HL-60 (cell line): Measurements from ENCODE around the gene PIGN.

ENCODE experiments used
- DNase-seq, 2 experiments: peaks; one replicate each; pipeline ENCODE4 v3.0.0-alpha.2; 2010 to 2020; ENCODE audit warnings: low read depth in 1 of 2, low spot score in 1 of 2
- H3K27ac ChIP-seq: fragments of 250-450 bp; sonication (Bioruptor Pico); replicated peaks from 2 replicates; pipeline ENCODE4 v1.5.1; 2020; ENCODE audit warnings: mild to moderate bottlenecking, moderate library complexity
- H3K27me3 ChIP-seq: fragments of 250-450 bp; sonication (Bioruptor Pico); 2 replicates; pipeline ENCODE4 v1.5.1; 2021; ENCODE audit warnings: mild to moderate bottlenecking, moderate library complexity; ENCODE audit not compliant: insufficient read depth, poor library complexity, severe bottlenecking
- H3K4me3 ChIP-seq: replicated peaks from 2 replicates; pipeline ENCODE4 v1.5.1; 2011; ENCODE audit warnings: mild to moderate bottlenecking, control low read depth, low read length; ENCODE audit not compliant: insufficient read depth
- GABPA ChIP-seq: IDR thresholded peaks from 2 replicates; pipeline ENCODE4 v1.6.1; 2012; ENCODE audit warnings: low read depth
- POLR2AphosphoS5 ChIP-seq: IDR thresholded peaks from 2 replicates; pipeline ENCODE4 v1.6.1; 2012; ENCODE audit warnings: low read depth
- SPI1 ChIP-seq: IDR thresholded peaks from 2 replicates; pipeline ENCODE4 v1.6.1; 2012; ENCODE audit warnings: low read depth, mild to moderate bottlenecking, borderline replicate concordance
- TF ChIP-seq, protein P1 (sequence below): IDR thresholded peaks from one replicate; pipeline ENCODE4 v1.5.1; 2011; ENCODE audit warnings: low read length, control low read depth, inconsistent platforms; ENCODE audit not compliant: insufficient read depth
- TF ChIP-seq, protein P2 (sequence below): IDR thresholded peaks from 2 replicates; pipeline ENCODE4 v1.6.1; 2012; ENCODE audit warnings: low read depth; ENCODE audit not compliant: insufficient replicate concordance

The PIGN gene

DNA sequence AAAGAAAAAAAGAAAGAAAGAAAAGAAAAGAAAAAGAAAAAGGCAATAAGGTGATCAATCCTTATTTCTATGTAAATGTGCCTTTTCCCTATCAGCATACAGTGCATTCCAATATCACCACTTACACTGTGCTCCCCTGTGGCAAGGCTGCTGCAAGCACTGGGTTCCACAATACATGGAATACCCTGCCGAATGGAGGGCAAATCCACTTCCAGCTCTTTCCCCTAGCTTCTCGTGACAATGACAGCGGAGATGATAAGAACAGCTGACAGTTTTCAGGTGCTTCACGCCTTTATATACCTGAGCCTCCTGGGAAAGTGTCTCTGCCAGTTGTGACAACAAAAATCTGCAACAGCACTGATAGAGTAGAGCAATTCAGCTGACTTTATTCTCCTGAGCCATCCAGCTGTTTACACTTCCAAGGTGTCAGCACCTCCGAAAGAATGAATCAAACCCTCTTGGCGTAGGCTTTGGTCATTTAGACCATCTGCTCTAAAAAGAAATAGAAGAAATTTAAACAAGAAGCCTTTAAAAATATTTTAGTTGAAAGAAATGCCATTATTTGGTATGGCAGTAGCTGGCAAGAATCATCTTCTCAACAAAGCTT lies 158.8 kb downstream of the PIGN start:
- no peak overlapping the region for H3K4me3 ChIP-seq
- no peak overlapping the region for H3K27ac ChIP-seq
- no peak for DNase-seq
- H3K27me3 ChIP-seq = no peaks in the 10 kb centered on the region
- no peak for TF ChIP-seq SPI1
- TF ChIP-seq, protein P1, sequence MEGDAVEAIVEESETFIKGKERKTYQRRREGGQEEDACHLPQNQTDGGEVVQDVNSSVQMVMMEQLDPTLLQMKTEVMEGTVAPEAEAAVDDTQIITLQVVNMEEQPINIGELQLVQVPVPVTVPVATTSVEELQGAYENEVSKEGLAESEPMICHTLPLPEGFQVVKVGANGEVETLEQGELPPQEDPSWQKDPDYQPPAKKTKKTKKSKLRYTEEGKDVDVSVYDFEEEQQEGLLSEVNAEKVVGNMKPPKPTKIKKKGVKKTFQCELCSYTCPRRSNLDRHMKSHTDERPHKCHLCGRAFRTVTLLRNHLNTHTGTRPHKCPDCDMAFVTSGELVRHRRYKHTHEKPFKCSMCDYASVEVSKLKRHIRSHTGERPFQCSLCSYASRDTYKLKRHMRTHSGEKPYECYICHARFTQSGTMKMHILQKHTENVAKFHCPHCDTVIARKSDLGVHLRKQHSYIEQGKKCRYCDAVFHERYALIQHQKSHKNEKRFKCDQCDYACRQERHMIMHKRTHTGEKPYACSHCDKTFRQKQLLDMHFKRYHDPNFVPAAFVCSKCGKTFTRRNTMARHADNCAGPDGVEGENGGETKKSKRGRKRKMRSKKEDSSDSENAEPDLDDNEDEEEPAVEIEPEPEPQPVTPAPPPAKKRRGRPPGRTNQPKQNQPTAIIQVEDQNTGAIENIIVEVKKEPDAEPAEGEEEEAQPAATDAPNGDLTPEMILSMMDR = no peak
- TF ChIP-seq, protein P2, sequence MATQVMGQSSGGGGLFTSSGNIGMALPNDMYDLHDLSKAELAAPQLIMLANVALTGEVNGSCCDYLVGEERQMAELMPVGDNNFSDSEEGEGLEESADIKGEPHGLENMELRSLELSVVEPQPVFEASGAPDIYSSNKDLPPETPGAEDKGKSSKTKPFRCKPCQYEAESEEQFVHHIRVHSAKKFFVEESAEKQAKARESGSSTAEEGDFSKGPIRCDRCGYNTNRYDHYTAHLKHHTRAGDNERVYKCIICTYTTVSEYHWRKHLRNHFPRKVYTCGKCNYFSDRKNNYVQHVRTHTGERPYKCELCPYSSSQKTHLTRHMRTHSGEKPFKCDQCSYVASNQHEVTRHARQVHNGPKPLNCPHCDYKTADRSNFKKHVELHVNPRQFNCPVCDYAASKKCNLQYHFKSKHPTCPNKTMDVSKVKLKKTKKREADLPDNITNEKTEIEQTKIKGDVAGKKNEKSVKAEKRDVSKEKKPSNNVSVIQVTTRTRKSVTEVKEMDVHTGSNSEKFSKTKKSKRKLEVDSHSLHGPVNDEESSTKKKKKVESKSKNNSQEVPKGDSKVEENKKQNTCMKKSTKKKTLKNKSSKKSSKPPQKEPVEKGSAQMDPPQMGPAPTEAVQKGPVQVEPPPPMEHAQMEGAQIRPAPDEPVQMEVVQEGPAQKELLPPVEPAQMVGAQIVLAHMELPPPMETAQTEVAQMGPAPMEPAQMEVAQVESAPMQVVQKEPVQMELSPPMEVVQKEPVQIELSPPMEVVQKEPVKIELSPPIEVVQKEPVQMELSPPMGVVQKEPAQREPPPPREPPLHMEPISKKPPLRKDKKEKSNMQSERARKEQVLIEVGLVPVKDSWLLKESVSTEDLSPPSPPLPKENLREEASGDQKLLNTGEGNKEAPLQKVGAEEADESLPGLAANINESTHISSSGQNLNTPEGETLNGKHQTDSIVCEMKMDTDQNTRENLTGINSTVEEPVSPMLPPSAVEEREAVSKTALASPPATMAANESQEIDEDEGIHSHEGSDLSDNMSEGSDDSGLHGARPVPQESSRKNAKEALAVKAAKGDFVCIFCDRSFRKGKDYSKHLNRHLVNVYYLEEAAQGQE = no peak
- no peak for TF ChIP-seq POLR2AphosphoS5

DNA sequence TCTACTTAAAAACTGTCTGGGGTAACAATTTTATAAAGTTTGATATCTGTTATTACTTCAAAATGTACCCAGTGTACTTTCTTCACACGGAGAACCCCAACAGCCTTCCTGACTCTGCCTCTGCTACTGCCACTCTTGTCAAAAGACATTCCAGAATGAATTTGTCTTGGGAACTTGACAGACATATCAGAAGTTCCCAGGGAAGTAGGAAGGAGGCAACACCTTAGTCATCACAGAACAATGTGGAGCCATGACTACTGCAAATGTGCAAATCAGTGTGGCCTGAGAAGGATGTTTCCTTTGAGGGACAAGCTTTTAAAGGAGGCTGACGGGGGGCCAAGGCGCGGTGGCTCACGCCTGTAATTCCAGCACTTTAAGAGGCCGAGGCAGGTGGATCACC lies 160.3 kb downstream of the PIGN start:
- no peak for TF ChIP-seq POLR2AphosphoS5
- no peak for TF ChIP-seq SPI1
- TF ChIP-seq GABPA = no peak
- TF ChIP-seq, protein P2 = no peak
- TF ChIP-seq, protein P1 = no peak
- no peak for DNase-seq

DNA sequence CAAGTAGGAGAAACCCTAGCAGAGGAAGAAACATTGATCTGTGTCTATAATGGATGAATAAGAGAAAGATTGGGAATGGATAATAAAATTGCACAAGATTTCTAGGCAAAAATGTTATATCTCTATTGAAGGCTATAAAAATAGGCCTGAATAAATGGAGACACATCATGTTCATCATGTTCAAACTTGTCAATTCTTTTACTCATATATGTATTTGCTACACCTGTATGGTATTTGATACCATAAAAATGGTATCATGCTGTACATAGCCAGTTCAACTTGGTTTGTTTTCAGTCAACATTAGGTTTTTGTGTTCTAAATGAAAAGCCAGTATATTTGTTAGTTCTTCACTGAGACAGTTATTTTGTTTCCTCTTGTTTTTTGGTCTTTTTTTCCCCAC lies 161.9 kb downstream of the PIGN start:
- DNase-seq = no peak
- TF ChIP-seq GABPA (no peak), SPI1 (no peak), POLR2AphosphoS5 (no peak)
- TF ChIP-seq, protein P1 = no peak
- TF ChIP-seq, protein P2 = no peak
- H3K27me3 ChIP-seq = no peaks in the 10 kb centered on the region
- no peak overlapping the region for H3K27ac ChIP-seq
- H3K4me3 ChIP-seq = no peak overlapping the region

More for the DNA sequence above, 160.3 kb downstream of the PIGN start:
- Histone ChIP-seq H3K27me3 (no peaks in the 10 kb centered on the region), H3K4me3 (no peak overlapping the region), H3K27ac (no peak overlapping the region)
